Mucosa of descending colon (tissue), 3 donors: ENCODE measurements around the gene STAT4. TPM values are rescaled to one million over a fixed set of nuclear protein-coding genes. Genes with fewer than 3 reads are reported as not detected.

Experiments
- ATAC-seq: fragments of 200-7000 bp; cut with Tn5 transposase; one replicate; pipeline ENCODE4 v1.9.1; 2020; ENCODE audit warnings: mild to moderate bottlenecking, moderate library complexity
- DNase-seq, 3 donors: peaks; one replicate each; pipeline ENCODE4 v3.0.0-alpha.2; 2020
- H3K36me3 ChIP-seq: fragments of 200-600 bp; one replicate; pipeline ENCODE4 v1.8.0; 2021; ENCODE audit warnings: low read depth, mild to moderate bottlenecking
- H3K4me1 ChIP-seq: fragments of 200-600 bp; one replicate; pipeline ENCODE4 v1.8.0; 2021; ENCODE audit warnings: low read depth, mild to moderate bottlenecking
- H3K4me3 ChIP-seq: fragments of 200-600 bp; one replicate; pipeline ENCODE4 v1.8.0; 2021; ENCODE audit warnings: mild to moderate bottlenecking
- H3K9me3 ChIP-seq: fragments of 200-600 bp; one replicate; pipeline ENCODE4 v1.8.0; 2021; ENCODE audit warnings: mild to moderate bottlenecking
- intact Hi-C, 2 donors: fragments of 100-400 bp; cut with DNase I in 1 of 2; cut with micrococcal nuclease in 1 of 2; formaldehyde crosslinking; loops; one replicate each; pipeline versions ENCODE4 v1.11.0 to v1.11.1; 2022; cut with DNase I, micrococcal nuclease
- total RNA-seq, 3 donors: library from RNA; stranded (reverse); fragmentation: NEBNext Ultra II Directional in 2 of 3; extraction: Animal tissue kit (Norgen Biotek cat#: 25700) in 2 of 3; gene quantifications; one replicate each; pipeline versions ENCODE4 v1.2.1 to v1.2.4, GENCODE V29; 2021 to 2023
- TF ChIP-seq, protein P1 (sequence below): fragments of 200-600 bp; IDR thresholded peaks from one replicate; pipeline ENCODE4 v1.8.0; 2022; ENCODE audit warnings: antibody characterized with exemption, mild to moderate bottlenecking
- donor health status: DM: no; HTN: no; CAD: no; lungs with moderate emphysema.
- donor health status: DM: no; HTN: no; CAD: no.
- donor health status: DM: no; HTN: yes; CAD: no.

Gene STAT4
- total RNA-seq, 3 donors from 2014 or later, result 2.7 to 4.0 (median 3.6) TPM

DNA sequence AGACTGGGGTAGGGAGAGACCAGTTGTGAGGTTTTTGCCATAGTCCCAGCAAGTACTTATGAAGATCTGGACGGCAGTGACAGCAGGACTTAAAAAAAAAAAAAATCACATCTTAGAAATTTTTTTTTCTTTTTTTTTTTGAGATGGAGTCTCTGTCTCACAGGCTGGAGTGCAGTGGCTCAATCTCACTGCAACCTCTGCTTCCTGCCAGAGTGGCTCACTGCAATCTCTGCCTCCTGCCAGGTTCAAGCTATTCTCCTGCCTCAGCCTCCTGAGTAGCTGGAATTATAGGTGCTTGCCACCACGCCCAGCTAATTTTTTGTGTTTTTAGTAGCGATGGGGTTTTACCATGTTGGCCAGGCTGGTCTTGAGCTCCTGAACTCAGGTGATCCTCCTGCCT, 22.4 kb upstream of the STAT4 start:
- Histone ChIP-seq H3K36me3 (no peaks in the 10 kb centered on the region), H3K9me3 (no peaks in the 10 kb centered on the region), H3K4me3 (no peak overlapping the region), H3K4me1 (peaks cover 19% of the 10 kb centered on the region)
- DNase-seq (no peak), ATAC-seq (no peak)
- intact Hi-C loops, result loop anchor here in 1 of 2 donors (10.0 kb wide), 1 partner anchor 142 kb away; no protein-coding TSS in a partner anchor
- TF ChIP-seq, protein P1, sequence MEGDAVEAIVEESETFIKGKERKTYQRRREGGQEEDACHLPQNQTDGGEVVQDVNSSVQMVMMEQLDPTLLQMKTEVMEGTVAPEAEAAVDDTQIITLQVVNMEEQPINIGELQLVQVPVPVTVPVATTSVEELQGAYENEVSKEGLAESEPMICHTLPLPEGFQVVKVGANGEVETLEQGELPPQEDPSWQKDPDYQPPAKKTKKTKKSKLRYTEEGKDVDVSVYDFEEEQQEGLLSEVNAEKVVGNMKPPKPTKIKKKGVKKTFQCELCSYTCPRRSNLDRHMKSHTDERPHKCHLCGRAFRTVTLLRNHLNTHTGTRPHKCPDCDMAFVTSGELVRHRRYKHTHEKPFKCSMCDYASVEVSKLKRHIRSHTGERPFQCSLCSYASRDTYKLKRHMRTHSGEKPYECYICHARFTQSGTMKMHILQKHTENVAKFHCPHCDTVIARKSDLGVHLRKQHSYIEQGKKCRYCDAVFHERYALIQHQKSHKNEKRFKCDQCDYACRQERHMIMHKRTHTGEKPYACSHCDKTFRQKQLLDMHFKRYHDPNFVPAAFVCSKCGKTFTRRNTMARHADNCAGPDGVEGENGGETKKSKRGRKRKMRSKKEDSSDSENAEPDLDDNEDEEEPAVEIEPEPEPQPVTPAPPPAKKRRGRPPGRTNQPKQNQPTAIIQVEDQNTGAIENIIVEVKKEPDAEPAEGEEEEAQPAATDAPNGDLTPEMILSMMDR, result no peak

DNA sequence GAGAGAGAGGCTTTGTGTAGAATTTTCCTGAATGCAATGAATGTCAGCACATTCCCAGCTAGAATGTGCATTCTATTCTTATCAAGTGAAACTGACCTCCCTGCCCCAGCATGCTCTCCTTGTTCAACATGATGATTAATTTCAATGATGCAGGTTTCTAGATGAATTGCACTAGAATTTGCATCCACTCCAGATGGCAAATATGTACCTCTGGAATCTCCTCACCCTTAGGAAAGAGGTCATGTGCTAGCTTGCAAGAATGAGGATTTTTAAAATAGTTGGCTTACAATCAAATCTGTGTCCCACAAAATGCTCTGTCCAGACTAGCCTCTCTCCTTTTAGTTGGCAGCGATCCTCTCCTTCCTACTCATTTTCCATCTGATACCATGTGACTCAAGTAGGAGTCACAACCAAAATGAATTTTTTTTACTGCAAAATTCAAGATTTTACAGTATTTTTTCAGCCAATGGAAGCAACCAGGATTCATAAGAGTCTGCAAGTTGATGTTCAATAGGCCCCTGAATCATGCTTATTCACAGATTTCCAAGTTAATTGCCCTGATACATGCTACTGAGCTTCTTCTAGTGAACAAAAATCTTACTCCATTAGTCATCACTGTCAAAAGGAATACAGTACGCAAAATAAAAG, 21.0 kb upstream of the STAT4 start:
- no peaks in the 10 kb centered on the region for H3K36me3 ChIP-seq
- intact Hi-C loops, result loop anchor here in 1 of 2 donors (10.0 kb wide), 1 partner anchor 143 kb away; no protein-coding TSS in a partner anchor
- no peaks in the 10 kb centered on the region for H3K9me3 ChIP-seq
- peaks cover 13% of the 10 kb centered on the region for H3K4me1 ChIP-seq
- TF ChIP-seq, protein P1, result no peak
- no peak for ATAC-seq
- no peak overlapping the region for H3K4me3 ChIP-seq
- no peak for DNase-seq

DNA sequence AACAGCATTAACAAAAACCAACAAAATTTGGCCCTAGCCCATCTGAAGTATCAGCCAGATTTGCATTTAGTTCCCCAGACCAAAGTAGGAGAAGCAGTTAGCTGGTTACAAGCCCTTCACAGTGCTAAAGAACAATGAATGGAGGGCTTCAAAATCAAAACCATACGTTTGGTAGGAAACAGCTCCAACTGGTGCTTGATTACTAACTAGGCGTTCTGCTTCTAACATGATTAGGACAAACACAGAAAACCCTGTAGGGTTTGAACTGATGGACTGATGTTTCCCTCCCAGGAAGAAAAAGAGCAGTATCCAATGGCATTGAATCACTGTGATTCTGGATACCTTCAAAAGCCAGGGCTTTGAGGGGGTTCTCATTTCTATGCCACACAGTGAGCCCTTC, 20.5 kb upstream of the STAT4 start:
- ATAC-seq (no peak), DNase-seq (no peak)
- H3K36me3 ChIP-seq, result no peaks in the 10 kb centered on the region
- peaks cover 15% of the 10 kb centered on the region for H3K4me1 ChIP-seq
- TF ChIP-seq, protein P1, result no peak
- H3K9me3 ChIP-seq, result no peaks in the 10 kb centered on the region
- no peak overlapping the region for H3K4me3 ChIP-seq
- intact Hi-C loops, result loop anchor here in 1 of 2 donors (10.0 kb wide), 1 partner anchor 144 kb away; no protein-coding TSS in a partner anchor

DNA sequence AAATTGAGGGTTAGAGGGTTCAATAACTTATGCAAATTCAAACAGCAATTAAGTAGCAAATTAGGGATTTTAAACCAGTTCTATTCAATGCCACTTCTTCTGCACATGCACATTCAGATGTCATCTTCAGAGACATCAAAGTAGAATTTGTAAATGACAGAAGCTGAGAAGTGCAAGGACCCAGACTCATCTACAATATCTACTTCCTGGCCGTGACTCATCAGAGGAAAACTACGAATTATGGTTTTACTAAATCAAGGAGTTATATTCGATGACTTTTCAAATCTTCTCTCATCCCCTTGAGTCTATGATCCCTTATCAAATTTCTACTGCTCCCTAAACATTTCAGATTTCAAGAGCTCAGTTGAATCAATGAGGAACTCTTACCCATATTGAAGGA, 20.0 kb upstream of the STAT4 start:
- ATAC-seq (no peak), DNase-seq (no peak)
- H3K9me3 ChIP-seq, result no peaks in the 10 kb centered on the region
- intact Hi-C loops, result loop anchor here in 1 of 2 donors (10.0 kb wide), 1 partner anchor 144 kb away; no protein-coding TSS in a partner anchor
- H3K4me1 ChIP-seq, result peaks cover 10% of the 10 kb centered on the region
- no peaks in the 10 kb centered on the region for H3K36me3 ChIP-seq
- TF ChIP-seq, protein P1, result no peak
- H3K4me3 ChIP-seq, result no peak overlapping the region

DNA sequence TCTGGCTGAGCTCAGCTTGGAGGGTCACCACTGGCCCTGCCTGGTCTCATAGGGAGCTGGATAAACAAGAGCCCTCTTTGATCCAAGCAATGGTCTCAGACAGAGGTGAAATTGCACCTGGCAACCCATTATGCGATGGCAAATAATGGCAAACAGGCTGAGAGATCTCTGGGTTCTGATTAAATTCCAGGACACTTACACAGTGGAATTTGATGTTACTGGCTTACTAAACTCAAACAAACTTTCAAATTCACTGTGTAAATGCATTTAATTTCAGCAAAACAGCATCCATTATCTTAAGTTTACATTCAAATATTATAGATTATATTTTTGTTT, 19.5 kb upstream of the STAT4 start:
- ATAC-seq (no peak), DNase-seq (no peak)
- intact Hi-C loops, result loop anchor here in 1 of 2 donors (10.0 kb wide), 1 partner anchor 145 kb away; no protein-coding TSS in a partner anchor

More for the DNA sequence above, 19.5 kb upstream of the STAT4 start:
- Histone ChIP-seq H3K4me1 (peaks cover 15% of the 10 kb centered on the region), H3K9me3 (no peaks in the 10 kb centered on the region), H3K4me3 (no peak overlapping the region), H3K36me3 (no peaks in the 10 kb centered on the region)
- TF ChIP-seq, protein P1, result no peak
